ENCODE results near the gene EPB41L3. TPM values are rescaled to one million over a fixed set of nuclear protein-coding genes. Genes with fewer than 3 reads are reported as not detected.
"Not testable (repeated sequence)": the region's sequence is repeated elsewhere in the genome, so short reads cannot be mapped to it uniquely, and the experiment has no call there.

The EPB41L3 gene
- polyA plus RNA-seq, 5 donors: 30.1 to 42.2 (median 40.5) TPM

DNA sequence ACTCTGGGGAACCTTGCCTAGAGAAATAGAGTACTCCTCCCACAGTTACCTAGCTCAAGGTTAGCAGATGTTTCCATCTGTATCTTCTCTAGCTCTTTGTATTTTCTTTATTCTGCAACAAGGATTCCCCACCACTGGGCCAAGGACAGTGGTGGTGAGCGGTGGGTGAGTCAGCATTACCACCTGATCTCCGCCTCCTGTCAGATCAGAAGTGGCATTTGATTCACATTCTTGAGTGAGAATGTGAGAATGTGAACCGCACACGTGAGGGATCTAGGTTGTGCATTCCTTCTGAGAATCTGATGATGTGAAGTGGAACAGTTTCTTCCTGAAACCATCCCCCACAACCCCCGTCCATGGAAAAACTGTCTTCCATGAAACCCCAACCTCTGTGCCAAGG is 9.0 kb downstream of the EPB41L3 start:
- no peak for DNase-seq

DNA sequence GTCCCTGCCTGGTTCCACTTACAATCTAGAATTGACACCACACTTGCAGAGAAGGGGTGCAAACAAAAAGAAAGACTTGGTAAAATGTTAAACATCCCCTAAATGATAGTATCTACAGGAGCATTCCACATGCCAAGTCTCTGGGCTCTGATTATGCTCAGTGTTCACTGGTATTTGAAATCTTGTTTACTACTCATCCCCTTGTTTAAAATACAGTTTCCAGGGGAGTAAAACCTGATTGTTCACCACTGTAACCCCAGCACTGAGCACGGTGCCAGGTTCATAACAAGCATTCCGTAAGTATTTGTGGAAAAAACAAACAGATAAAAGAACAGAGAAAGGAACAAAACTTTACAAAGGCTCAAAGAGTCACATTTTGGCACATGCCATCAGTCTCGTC is 11.7 kb downstream of the EPB41L3 start:
- DNase-seq: no peak

DNA sequence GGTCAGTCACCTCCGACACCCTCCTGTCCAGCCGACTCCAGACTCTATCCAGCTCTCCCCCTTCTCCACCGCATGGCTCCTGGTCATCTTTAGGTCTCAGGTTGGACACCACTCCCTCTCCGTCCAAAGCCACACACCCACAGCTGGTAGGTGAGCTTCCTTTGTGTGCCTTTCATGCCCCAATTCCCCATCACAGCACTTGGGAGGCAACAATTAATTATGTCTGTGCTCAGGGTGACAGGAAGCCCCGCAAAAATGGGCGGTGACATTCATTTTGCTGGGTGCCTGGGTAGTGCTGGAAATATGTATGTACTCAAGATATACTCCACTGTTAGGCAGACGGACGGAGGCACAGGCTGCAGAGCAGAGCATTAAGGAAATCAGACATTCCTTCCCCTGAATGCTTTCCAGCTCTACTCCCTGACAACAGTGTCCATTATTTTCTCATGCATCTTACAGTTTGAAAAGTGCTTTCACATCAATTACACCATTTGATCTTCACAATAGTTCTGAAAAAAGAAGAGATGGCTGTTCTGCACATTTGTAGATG is 13.1 kb downstream of the EPB41L3 start:
- DNase-seq: no peak

DNA sequence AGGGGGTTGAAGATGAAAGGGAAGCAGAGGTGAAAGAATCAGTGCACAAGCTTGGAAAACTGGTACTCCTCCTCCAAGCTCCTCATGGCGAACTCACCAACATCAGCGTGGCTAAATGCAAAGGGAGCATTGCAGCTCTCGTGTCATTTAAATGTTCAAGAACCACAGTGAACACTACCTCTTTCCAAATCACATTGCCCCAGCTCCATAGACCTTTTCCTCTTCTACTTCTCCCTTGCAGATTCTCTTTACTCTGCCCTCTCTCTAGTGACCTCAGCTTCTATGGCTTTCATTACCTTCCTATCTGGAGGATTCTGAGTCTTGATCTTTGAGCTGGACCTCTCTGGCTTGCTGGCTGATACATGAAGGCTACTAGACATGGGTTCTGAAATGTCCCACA is 14.3 kb downstream of the EPB41L3 start:
- DNase-seq: no peak

DNA sequence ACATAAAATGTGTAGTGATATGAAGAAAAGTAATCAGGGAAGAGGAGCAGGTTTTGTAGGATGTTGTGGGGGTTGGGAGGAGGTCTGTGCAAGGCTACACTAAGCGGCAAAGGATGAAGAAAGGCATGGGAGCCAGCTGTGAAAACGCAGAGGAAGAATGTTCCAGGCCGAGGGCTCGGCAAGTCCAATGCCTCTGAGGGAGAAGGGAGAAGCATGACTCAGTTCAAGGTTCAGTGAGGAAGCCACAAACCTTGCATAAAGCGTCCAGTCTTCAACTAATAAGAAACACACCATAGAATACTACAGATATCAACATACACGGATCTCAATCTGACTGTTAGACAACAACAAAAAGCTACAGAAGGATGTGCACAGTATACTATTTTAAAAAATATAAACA is 16.2 kb downstream of the EPB41L3 start:
- no peak for DNase-seq

DNA sequence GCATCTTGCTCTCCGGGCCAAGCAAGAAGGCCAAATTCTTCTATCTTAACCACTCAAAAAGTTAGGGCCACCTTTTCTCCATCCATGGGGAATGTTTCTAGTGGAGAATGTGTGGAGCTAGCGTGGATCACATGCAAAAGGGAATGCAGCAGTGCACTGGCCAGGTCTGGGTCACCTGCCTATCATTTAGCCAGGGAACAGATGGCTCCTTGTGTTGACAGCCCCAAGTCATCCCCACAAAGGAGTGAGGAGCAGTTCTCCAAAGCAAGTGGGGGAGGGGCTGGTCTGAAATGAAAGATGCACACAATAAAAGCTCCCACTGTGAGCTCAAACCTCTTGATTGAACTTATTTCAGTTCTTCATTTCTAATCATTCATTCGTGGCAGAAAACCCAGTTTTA is 19.1 kb downstream of the EPB41L3 start:
- DNase-seq: no peak

DNA sequence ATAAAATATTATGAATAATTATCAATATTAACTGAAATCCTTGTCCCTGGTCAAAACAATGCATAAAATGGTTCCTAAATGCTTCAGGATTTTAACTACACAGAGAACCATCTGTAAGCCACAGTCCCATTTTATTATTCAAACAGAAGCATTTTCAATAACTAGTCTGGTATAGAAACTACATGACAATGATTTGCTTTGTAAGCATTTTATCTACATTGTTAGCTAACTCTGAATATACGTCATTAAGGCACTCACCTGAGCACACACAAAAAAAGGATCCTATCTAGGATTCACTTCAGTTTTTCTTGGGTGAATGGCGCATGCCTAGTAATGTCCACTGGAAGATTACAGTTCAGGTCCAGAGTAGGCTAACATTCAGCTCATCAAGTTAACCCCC is 22.8 kb downstream of the EPB41L3 start:
- DNase-seq: no peak

DNA sequence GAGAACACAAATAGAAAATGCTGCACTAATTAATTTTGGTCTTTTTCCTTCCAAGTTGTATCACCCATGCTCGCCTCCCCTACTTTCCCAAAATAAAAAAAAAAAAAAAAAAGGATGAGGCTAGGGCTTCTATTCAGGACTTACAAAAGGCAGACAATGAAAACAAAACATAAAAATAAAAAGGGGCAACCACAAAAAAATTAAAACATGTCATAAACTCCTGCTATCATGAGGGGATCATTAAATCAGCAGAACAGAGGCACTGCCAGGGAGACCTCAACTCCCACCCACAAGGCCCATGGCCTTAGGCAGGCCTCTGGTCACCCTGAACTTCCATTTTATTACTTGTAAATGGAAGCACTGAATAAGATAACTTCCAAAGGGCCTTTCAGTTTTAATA is 23.3 kb downstream of the EPB41L3 start:
- no peak for DNase-seq

DNA sequence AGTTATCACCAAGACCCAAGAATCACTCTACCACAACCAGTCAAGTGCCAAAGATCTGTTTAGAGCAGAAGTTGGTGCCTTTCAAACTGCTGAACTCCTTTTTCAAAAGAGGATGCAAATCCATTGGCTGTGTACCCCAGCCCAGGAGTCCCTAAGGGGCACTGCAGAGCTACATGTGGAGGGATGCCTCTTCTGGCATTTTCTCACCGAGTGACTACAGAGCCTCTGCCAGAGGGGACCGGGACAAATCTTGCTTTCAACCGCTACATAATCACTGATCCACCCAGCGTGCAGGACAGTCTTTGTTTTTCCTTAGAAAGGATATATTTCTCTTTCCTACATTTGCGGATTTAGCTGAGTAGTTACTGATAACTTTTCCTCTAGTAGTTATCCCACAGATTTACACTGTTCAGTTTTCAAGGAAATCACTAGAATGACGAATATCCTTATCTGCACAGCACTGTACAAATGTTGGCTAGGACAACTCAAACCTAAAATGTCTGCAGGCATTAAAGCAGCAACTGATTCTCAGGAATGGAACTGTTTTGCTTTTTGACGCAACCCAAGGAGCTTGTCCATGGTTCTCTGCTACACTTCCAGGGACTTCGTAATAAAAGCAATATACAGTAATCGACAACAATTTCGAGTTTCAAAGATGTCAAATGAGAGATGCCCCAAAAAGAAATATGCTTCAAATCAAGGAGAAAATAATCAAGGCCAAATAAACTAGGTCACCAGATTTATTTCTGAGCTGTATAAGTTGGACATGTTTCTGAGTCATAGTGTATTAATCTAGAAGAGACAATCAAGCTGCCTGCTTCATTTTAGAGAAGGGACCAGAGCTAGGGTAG is 24.1 kb downstream of the EPB41L3 start:
- no peak for DNase-seq

DNA sequence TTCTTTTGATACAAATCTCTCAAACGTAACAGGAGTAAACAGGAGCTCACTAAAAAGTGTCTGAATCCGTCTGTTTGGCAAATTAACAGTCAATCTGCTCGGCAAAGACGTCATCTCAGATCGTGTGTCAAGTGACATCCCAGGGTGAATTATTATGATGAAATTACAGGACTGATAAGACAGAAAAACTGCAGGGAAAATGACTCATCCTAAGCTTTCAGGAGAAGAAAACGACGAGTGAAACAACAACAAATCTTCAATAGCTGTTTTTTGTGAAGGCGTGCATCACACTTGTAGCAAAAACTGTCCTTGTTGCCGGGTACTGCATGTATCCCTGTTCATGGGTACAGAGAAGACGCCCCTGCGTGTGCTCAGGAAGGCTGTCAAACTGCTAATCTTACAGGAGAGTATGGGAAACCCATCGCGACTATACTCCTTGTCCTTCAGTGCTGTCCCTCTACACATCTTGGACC is 24.9 kb downstream of the EPB41L3 start:
- no peak for DNase-seq

DNA sequence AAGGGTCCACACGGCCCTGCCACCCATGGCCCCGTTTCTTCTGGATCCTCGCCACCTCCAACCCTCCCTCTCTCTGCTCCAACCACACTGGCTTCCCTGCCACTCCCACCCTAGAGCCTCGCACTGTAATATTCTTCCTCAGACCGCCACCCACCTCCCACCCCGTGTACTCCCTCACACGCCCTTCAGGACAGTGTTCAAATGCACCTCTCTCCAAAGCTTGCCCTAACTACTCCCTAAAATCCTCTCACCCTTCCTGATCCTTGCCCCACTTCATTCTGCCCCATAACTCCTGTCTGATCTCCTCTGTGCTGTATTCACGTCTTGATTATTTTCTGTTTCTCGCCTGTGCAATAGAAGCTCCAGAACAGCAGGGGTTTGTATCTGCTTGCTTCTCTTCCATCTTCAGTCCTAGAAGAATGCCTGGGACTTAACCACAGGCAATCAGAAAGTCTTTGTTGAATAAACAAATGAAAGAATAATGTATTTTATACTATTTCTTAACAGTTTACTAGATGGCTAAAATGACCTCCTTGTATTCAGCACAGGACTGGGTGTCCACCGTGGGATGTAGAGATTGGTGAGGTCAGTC is 25.5 kb downstream of the EPB41L3 start:
- DNase-seq: no peak

DNA sequence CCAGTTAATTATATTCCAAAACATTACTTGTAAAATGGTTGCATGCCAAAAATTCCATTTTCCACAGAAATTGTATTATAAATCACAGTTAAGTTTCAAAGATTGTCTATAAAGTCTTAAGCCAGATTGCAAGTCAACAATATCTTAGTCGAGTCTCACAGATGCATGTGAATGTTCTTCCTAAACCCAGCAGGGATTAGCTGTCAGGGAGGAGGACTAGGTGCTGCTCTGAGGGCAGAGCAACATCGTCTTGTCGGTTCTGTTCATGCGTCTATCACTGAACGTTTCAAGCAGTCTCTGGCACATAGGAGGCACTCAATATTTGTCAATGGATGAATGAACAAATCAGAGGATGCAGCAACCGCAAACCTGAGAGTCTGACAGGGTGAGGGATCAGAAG is 27.0 kb downstream of the EPB41L3 start:
- DNase-seq: no peak

DNA sequence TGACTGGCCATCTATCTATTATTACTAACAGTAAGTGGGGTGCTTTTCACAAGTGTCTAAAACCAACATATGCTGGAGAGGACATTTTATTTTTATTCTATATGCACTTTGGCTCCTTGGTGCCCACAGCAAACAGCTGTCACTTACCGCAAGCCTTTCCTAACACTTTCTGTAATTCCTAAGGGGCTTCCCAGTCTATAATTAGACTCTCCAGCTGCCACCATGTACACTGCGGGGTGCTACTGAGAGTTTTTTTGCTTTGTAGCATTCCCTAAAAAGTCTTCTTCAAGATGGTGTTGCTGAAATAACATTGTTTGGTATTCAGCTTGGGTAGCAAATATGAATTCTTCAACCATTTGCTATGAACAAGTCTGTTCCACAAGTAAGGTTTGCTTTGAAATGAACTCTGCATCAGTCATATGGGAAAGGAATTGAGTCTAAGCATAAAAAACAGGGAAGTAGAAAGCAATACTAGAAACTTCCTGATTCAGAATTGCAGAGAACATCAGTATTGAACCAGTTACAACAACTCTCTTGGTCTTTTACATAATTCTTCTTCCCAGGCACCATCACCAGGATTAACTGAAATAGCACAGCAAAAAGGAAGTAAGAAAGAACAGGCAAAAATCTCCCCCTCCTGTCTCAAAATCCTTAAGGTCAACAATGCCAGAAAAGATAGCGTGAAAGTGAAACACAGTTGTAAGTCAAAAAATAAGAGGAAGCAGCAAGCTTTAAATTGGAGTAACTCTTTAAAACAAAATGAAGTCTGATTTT is 28.6 kb downstream of the EPB41L3 start:
- DNase-seq: no peak

DNA sequence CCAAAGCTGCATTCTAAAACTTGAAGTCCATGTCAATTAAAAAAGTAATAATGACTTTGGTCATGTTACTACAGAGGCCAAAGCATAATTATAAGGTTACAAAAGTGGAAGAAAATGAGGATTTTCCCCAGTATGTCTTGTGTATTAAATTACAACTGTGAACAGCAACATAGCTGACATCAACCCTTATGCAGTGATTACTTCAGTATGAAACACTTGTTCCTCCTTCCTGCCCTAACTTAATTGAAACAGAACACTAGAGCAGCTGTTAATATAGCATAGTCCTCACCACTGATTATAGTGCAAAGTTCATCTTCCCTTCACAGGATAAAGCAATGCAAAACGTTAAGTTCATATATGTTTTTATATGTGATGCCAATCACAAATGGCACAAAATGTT is 29.9 kb downstream of the EPB41L3 start:
- no peak for DNase-seq

DNA sequence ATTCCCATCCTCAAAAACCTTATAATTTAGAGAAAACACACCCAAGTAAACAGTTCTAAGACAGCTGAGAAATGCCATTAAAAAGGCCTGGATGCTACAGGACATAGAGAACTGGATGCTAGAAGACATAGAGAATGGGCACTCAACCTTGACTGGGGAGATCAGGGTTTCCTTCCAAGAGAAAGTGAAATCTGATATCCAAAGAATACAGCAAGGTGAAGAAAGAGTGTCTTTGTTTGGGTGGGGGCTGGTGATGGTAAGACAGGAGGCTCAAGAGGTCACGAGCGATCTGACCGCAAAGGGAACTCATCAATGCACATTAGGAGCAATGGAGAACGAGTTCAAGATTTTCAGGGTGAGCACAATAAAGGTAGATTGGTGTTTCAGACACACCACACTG is 31.6 kb downstream of the EPB41L3 start:
- DNase-seq: no peak

DNA sequence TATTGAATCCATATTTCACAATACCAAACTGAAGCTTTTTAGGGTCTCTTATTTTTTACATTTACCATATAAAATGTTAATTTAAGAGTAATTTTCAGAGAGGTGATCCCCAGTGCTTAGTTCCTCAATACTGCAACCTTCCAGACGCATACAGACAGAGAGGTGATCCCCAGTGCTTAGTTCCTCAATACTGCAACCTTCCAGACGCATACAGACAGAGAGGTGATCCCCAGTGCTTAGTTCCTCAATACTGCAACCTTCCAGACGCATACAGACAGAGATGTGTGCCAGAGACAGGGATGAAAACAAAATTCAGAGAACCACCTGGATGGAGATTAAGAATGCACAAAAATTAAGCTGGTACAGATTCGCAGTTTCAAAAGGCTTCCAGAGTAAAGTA is 32.3 kb downstream of the EPB41L3 start:
- not testable (repeated sequence) for DNase-seq

DNA sequence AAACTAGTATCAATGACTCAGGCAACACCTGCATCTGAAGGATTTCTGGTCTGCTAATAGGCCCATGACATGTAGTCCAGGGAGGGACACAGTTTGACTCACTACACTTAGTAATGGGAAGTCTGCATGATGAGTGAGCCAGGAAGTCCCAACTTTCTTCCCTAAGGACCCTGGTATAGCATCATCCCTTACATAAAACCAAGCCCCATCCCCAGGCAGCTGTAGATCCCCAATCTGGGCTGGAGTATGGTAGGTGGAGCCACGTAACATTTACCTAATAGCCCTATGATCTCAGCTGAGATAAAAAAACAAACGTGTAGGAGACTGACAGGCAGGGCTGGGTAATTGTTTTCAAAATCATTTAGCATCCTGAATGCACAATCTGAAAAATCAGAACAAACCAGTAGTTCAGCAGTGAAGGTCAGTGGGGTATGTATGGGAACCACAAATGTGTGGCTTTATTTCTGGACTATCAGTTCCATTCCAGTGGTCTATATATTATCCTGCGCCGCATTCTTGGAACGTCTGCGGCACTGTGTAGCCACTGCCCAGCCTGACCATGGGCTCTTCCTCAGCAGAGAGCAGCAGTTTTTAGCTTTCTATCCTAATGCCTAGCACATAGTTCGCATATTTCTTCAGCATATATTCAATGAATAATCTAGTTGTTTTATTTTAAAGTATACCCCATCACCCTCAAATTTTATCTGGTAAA is 33.5 kb downstream of the EPB41L3 start:
- DNase-seq: no peak

DNA sequence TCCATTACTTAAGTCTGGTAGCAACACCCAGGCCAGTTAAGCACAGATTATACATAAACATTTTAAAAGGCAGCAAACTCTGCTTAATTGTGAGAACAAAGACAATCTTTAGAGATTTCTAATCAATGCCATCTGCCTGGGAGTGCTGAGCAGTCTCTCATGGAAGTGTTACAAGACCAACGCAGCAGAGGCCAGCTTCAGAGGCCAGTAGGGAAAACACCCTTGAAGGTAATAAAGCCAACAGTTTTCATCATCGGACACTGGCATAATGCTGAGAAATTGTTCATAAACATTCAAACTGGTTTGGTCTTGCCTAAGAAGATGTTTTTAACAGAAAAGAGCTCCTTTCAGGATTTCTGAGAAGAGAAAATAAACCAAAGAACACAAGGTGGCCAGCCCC is 35.0 kb downstream of the EPB41L3 start:
- no peak for DNase-seq

DNA sequence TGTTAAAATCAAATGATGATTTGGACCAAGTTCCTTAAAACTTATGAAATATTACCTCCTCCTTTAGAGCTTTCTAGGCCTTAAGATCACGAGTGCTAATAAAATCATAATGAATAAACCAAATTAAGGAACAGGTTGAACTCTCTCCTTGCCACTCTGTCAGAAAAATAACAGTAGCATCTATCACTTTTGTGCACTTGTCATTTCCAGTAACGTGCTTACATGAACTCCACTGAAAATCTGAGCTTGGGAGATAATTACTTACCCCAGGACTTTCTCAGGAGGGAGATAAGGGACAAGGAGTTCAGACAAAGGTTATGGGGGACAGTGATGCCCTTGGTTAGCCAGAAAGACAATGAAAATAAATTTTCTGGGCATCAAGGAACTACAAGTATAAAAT is 36.0 kb downstream of the EPB41L3 start:
- DNase-seq: no peak

DNA sequence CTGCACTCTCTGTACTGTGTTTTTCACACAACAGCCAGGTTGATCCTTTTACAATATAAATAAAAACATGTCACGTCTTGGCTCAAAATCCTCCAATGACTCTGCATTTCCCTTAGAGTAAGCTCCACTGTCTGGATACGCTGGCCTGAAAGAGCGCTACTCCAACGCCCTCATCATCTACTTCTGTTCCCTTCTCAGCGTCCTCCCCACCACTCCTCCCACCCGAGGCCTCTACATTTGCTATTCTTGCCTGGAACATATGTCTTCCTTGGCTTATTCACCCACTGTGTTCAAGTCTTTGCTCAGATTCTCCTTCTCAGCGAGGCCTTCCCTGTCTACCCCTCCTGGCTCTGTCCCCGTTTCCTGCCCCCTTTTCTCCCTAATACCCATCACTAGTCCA is 37.6 kb downstream of the EPB41L3 start:
- no peak for DNase-seq

DNA sequence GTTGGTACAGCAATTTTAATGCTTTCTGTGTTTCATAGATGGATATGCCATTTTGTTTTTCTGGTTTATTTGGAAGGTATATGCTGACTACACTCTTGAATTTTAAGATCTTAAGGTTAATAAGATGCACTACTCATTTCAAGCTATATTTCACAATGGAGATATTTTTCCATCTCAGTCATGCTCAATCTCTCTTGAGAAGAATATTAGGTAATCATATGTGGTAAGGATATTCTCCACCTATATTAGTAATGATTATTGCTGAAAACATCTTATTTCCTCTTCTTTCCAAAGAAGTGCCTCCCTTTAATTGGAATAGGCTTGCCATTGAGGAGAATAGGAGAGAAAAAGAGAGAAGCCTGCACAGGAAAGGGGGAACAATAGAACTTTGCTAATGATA is 40.1 kb downstream of the EPB41L3 start:
- no peak for DNase-seq
